ENCODE results near the gene CPNE2. TPM values are rescaled to one million over a fixed set of nuclear protein-coding genes. Genes with fewer than 3 reads are reported as not detected.

CPNE2 gene
- total RNA-seq, 3 donors from 2014 or later (not counting 1 experiment from before 2014, with no cell fraction given): 2.0 to 2.6 (median 2.4) TPM

GRCh38 chr16:57110937-57111336 lies 18.6 kb downstream of the CPNE2 start:
- Histone ChIP-seq H3K36me3 (ENCODE audit: control insufficient read depth, insufficient read depth, low read length) (no peaks in the 10 kb centered on the region), H3K4me1 (ENCODE audit: control insufficient read depth, insufficient read depth, low read length) (peaks cover 4% of the 10 kb centered on the region), H3K9me3 (ENCODE audit: control insufficient read depth, insufficient read depth, low read length) (no peaks in the 10 kb centered on the region), H3K27ac (ENCODE audit: low read length) (no peak overlapping the region), H3K4me3 (ENCODE audit: low read length) (no peak overlapping the region), H3K27me3 (ENCODE audit: control insufficient read depth, insufficient read depth, low read length) (no peaks in the 10 kb centered on the region)
- Mint-ChIP-seq H3K4me3 (no peak overlapping the region), H3K27ac (no peak overlapping the region), H3K9me3 (no peaks in the 10 kb centered on the region), H3K4me1 (peaks cover 5% of the 10 kb centered on the region in 2 donors), H3K27me3 (ENCODE audit: low read depth in 2 of 2) (peaks cover 0 to 2% of the 10 kb centered on the region in 2 donors), H3K36me3 (no peaks in the 10 kb centered on the region)
- intact Hi-C loops (cut with micrococcal nuclease): no loop called here
- TF ChIP-seq, protein P1, sequence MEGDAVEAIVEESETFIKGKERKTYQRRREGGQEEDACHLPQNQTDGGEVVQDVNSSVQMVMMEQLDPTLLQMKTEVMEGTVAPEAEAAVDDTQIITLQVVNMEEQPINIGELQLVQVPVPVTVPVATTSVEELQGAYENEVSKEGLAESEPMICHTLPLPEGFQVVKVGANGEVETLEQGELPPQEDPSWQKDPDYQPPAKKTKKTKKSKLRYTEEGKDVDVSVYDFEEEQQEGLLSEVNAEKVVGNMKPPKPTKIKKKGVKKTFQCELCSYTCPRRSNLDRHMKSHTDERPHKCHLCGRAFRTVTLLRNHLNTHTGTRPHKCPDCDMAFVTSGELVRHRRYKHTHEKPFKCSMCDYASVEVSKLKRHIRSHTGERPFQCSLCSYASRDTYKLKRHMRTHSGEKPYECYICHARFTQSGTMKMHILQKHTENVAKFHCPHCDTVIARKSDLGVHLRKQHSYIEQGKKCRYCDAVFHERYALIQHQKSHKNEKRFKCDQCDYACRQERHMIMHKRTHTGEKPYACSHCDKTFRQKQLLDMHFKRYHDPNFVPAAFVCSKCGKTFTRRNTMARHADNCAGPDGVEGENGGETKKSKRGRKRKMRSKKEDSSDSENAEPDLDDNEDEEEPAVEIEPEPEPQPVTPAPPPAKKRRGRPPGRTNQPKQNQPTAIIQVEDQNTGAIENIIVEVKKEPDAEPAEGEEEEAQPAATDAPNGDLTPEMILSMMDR (IDR thresholded peaks at IDR 0.05): no peak
- ATAC-seq: no peak
- DNase-seq: no peak
- WGBS (ENCODE audit: insufficient coverage): 98% methylated on average over 3 of the region's 4 CpGs

DNA sequence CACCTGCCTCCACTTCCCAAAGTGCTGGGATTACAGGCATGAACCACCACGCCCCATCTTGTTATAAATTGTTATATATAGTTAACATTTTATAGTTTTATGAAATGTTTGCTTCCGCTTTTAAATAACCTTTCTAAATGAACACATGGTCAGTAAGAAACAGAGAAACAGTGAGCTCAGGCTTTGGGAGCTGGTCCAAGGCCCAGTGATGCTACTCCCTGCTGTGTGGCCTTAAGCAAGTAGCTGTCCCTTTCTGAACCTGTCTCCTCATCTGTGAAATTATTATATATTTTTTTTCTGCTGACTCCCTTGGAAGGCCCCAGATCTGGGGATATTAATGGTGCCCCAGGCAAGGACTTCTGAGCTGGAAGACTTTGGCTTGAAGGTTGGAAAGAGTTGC lies 19.0 kb downstream of the CPNE2 start:
- Mint-ChIP-seq H3K36me3 (no peaks in the 10 kb centered on the region), H3K27me3 (ENCODE audit: low read depth in 2 of 2) (peaks cover 0 to 2% of the 10 kb centered on the region in 2 donors), H3K9me3 (no peaks in the 10 kb centered on the region), H3K27ac (no peak overlapping the region), H3K4me3 (no peak overlapping the region), H3K4me1 (peaks cover 5% of the 10 kb centered on the region in 2 donors)
- no peak overlapping the region for H3K4me3 ChIP-seq (ENCODE audit: low read length)
- intact Hi-C loops (cut with micrococcal nuclease): no loop called here
- WGBS (ENCODE audit: insufficient coverage): 100% methylated on average over 1 of the region's 2 CpGs
- no peak for DNase-seq
- no peak for ATAC-seq
- no peaks in the 10 kb centered on the region for H3K27me3 ChIP-seq (ENCODE audit: control insufficient read depth, insufficient read depth, low read length)
- no peaks in the 10 kb centered on the region for H3K36me3 ChIP-seq (ENCODE audit: control insufficient read depth, insufficient read depth, low read length)
- H3K4me1 ChIP-seq (ENCODE audit: control insufficient read depth, insufficient read depth, low read length): peaks cover 4% of the 10 kb centered on the region
- H3K27ac ChIP-seq (ENCODE audit: low read length): no peak overlapping the region
- no peaks in the 10 kb centered on the region for H3K9me3 ChIP-seq (ENCODE audit: control insufficient read depth, insufficient read depth, low read length)
- TF ChIP-seq, protein P1 (IDR thresholded peaks at IDR 0.05): no peak

- Mint-ChIP-seq H3K4me1 (peaks cover 5% of the 10 kb centered on the region in 2 donors), H3K36me3 (no peaks in the 10 kb centered on the region), H3K4me3 (no peak overlapping the region), H3K27ac (no peak overlapping the region), H3K9me3 (no peaks in the 10 kb centered on the region), H3K27me3 (ENCODE audit: low read depth in 2 of 2) (peaks cover 0 to 2% of the 10 kb centered on the region in 2 donors)
- Histone ChIP-seq H3K4me3 (ENCODE audit: low read length) (no peak overlapping the region), H3K27ac (ENCODE audit: low read length) (no peak overlapping the region), H3K9me3 (ENCODE audit: control insufficient read depth, insufficient read depth, low read length) (no peaks in the 10 kb centered on the region), H3K4me1 (ENCODE audit: control insufficient read depth, insufficient read depth, low read length) (no peaks in the 10 kb centered on the region), H3K36me3 (ENCODE audit: control insufficient read depth, insufficient read depth, low read length) (no peaks in the 10 kb centered on the region), H3K27me3 (ENCODE audit: control insufficient read depth, insufficient read depth, low read length) (no peaks in the 10 kb centered on the region)
- ATAC-seq: no peak
- intact Hi-C loops (cut with micrococcal nuclease): no loop called here
- no peak for DNase-seq
- TF ChIP-seq, protein P1 (IDR thresholded peaks at IDR 0.05): no peak
- WGBS (ENCODE audit: insufficient coverage): 57% methylated on average over 6 of the region's 10 CpGs
Measured at GRCh38 chr16:57112403-57113041, 20.1 kb downstream of the CPNE2 start.

- intact Hi-C loops (cut with micrococcal nuclease): no loop called here
- Histone ChIP-seq H3K4me1 (ENCODE audit: control insufficient read depth, insufficient read depth, low read length) (no peaks in the 10 kb centered on the region), H3K27ac (ENCODE audit: low read length) (no peak overlapping the region), H3K9me3 (ENCODE audit: control insufficient read depth, insufficient read depth, low read length) (no peaks in the 10 kb centered on the region), H3K4me3 (ENCODE audit: low read length) (no peak overlapping the region), H3K27me3 (ENCODE audit: control insufficient read depth, insufficient read depth, low read length) (no peaks in the 10 kb centered on the region), H3K36me3 (ENCODE audit: control insufficient read depth, insufficient read depth, low read length) (no peaks in the 10 kb centered on the region)
- Mint-ChIP-seq H3K9me3 (no peaks in the 10 kb centered on the region), H3K4me1 (peaks cover 5% of the 10 kb centered on the region in 2 donors), H3K4me3 (no peak overlapping the region), H3K36me3 (no peaks in the 10 kb centered on the region), H3K27ac (no peak overlapping the region), H3K27me3 (ENCODE audit: low read depth in 2 of 2) (peaks cover 0 to 2% of the 10 kb centered on the region in 2 donors)
- WGBS (ENCODE audit: insufficient coverage): 90% methylated on average over 14 of the region's 14 CpGs
- DNase-seq (no peak), ATAC-seq (no peak)
- TF ChIP-seq, protein P1 (IDR thresholded peaks at IDR 0.05): no peak
Measured at GRCh38 chr16:57113042-57113453, 20.7 kb downstream of the CPNE2 start.
